ENCODE data around the gene MYL12B.

The MYL12B gene

DNA sequence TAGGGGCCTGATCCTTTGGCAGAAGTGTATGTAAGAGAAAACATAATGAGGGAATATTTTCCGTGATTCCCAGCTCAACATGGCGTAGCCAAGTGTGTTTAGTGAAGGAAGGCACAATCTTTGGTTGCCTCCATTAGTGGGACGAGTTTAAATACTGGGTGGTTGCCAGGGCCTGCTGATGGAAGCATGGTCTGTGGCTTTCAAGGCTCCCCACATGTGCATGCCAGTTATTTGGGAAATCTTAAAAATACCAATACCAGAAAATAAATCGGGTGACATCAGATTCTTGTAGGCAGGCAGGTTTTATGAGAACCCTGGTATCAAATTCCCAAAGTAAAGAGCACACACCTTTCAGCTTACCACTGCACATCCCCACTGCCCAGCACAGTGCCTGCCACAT, 7.2 kb upstream of the MYL12B start:
- H4K12ac ChIP-seq (ENCODE audit: low read depth, low read length): no peak overlapping the region
- H2BK12ac ChIP-seq (ENCODE audit: low read length): no peak overlapping the region
- no CpG with 5 or more reads among the region's 4 CpGs for WGBS (ENCODE audit: extremely low coverage, insufficient coverage, insufficient read length)
- no peak overlapping the region for H2AFZ ChIP-seq (ENCODE audit: insufficient read depth, low read length, poor library complexity)
- no peak overlapping the region for H3K4me3 ChIP-seq (ENCODE audit: low read depth, low read length)
- no peaks in the 10 kb centered on the region for H3K9me3 ChIP-seq (ENCODE audit: insufficient read depth, low read depth, low read length)
- no peak overlapping the region for H3K4me2 ChIP-seq (ENCODE audit: low read length)
- no peaks in the 10 kb centered on the region for H3K79me2 ChIP-seq (ENCODE audit: control insufficient read depth, insufficient read depth, low read length, poor library complexity)
- H4K8ac ChIP-seq (ENCODE audit: low read depth, low read length): no peak overlapping the region
- peaks cover 10 to 29% of the 10 kb centered on the region in 2 experiments for H3K36me3 ChIP-seq (ENCODE audit: control insufficient read depth in 1 of 2, insufficient read depth in 2 of 2, low read length in 2 of 2)
- H3K27me3 ChIP-seq (ENCODE audit: insufficient read depth, low read length): no peaks in the 10 kb centered on the region
- H3K14ac ChIP-seq (ENCODE audit: low read length): no peak overlapping the region
- no peak overlapping the region for H4K91ac ChIP-seq (ENCODE audit: low read depth, low read length)
- H3K18ac ChIP-seq (ENCODE audit: low read length): no peak overlapping the region
- H2AK5ac ChIP-seq (ENCODE audit: low read length): no peak overlapping the region
- H3K23ac ChIP-seq (ENCODE audit: low read length): no peak overlapping the region
- peaks cover 0 to 3% of the 10 kb centered on the region in 2 experiments for H3K4me1 ChIP-seq (ENCODE audit: control insufficient read depth in 1 of 2, insufficient read depth in 2 of 2, low read length in 2 of 2)
- H2BK5ac ChIP-seq (ENCODE audit: low read depth, low read length, poor library complexity): no peak overlapping the region
- no peak overlapping the region for H3K9ac ChIP-seq (ENCODE audit: low read length)
- no peak overlapping the region for H3K27ac ChIP-seq (ENCODE audit: low read depth, low read length)
- no peak overlapping the region for H2BK120ac ChIP-seq (ENCODE audit: insufficient read depth, low read length, poor library complexity)
- DNase-seq: no peak
- H3K79me1 ChIP-seq (ENCODE audit: low read length): no peaks in the 10 kb centered on the region
- H3K4ac ChIP-seq (ENCODE audit: low read depth, low read length): no peak overlapping the region

DNA sequence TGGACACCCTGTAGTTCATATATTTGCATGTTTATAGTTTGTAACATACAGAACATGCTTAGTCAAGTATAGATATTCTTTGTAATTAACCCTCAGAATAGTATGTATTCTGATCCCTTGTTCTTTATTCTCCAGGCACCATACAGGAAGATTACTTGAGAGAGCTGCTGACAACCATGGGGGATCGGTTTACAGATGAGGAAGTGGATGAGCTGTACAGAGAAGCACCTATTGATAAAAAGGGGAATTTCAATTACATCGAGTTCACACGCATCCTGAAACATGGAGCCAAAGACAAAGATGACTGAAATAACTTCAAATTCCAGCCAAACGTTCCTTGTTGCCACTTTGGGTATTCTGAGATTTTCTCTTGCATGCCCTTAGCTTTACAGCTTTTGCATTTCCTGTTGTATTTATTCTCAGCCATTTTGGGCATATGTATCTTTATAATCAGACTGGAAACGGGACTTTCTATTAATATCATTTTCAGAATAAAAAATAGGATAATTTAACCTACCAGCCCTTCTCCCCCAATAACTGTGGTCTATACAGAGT, 6.2 kb upstream of the MYL12B start:
- H3K9me3 ChIP-seq (ENCODE audit: insufficient read depth, low read depth, low read length): no peaks in the 10 kb centered on the region
- H4K8ac ChIP-seq (ENCODE audit: low read depth, low read length): no peak overlapping the region
- H3K27me3 ChIP-seq (ENCODE audit: insufficient read depth, low read length): no peaks in the 10 kb centered on the region
- H3K79me2 ChIP-seq (ENCODE audit: control insufficient read depth, insufficient read depth, low read length, poor library complexity): no peaks in the 10 kb centered on the region
- no peak for DNase-seq
- H2BK12ac ChIP-seq (ENCODE audit: low read length): no peak overlapping the region
- no peak overlapping the region for H3K4ac ChIP-seq (ENCODE audit: low read depth, low read length)
- no peak overlapping the region for H4K12ac ChIP-seq (ENCODE audit: low read depth, low read length)
- H3K23ac ChIP-seq (ENCODE audit: low read length): no peak overlapping the region
- H3K27ac ChIP-seq (ENCODE audit: low read depth, low read length): no peak overlapping the region
- H3K14ac ChIP-seq (ENCODE audit: low read length): no peak overlapping the region
- no peak overlapping the region for H2BK5ac ChIP-seq (ENCODE audit: low read depth, low read length, poor library complexity)
- H3K4me2 ChIP-seq (ENCODE audit: low read length): no peak overlapping the region
- WGBS (ENCODE audit: extremely low coverage, insufficient coverage, insufficient read length): no CpG with 5 or more reads among the region's 5 CpGs
- H3K9ac ChIP-seq (ENCODE audit: low read length): no peak overlapping the region
- peaks cover 10 to 29% of the 10 kb centered on the region in 2 experiments for H3K36me3 ChIP-seq (ENCODE audit: control insufficient read depth in 1 of 2, insufficient read depth in 2 of 2, low read length in 2 of 2)
- H4K91ac ChIP-seq (ENCODE audit: low read depth, low read length): no peak overlapping the region
- H2AK5ac ChIP-seq (ENCODE audit: low read length): no peak overlapping the region
- no peak overlapping the region for H2BK120ac ChIP-seq (ENCODE audit: insufficient read depth, low read length, poor library complexity)
- H3K4me1 ChIP-seq (ENCODE audit: control insufficient read depth in 1 of 2, insufficient read depth in 2 of 2, low read length in 2 of 2): peaks cover 0 to 3% of the 10 kb centered on the region in 2 experiments
- no peak overlapping the region for H2AFZ ChIP-seq (ENCODE audit: insufficient read depth, low read length, poor library complexity)
- H3K18ac ChIP-seq (ENCODE audit: low read length): no peak overlapping the region
- no peaks in the 10 kb centered on the region for H3K79me1 ChIP-seq (ENCODE audit: low read length)
- no peak overlapping the region for H3K4me3 ChIP-seq (ENCODE audit: low read depth, low read length)

GRCh38 chr18:3256693-3257626, 5.0 kb upstream of the MYL12B start:
- no peak overlapping the region for H3K9ac ChIP-seq (ENCODE audit: low read length)
- H2BK120ac ChIP-seq (ENCODE audit: insufficient read depth, low read length, poor library complexity): no peak overlapping the region
- DNase-seq: peak in 1 of 2 donors; percentile 43
- no peak overlapping the region for H3K14ac ChIP-seq (ENCODE audit: low read length)
- H2AFZ ChIP-seq (ENCODE audit: insufficient read depth, low read length, poor library complexity): no peak overlapping the region
- WGBS (ENCODE audit: extremely low coverage, insufficient coverage, insufficient read length): no CpG with 5 or more reads among the region's 5 CpGs
- no peak overlapping the region for H3K4ac ChIP-seq (ENCODE audit: low read depth, low read length)
- H3K36me3 ChIP-seq (ENCODE audit: control insufficient read depth in 1 of 2, insufficient read depth in 2 of 2, low read length in 2 of 2): peaks cover 10 to 29% of the 10 kb centered on the region in 2 experiments
- H3K4me1 ChIP-seq (ENCODE audit: control insufficient read depth in 1 of 2, insufficient read depth in 2 of 2, low read length in 2 of 2): peaks cover 0 to 3% of the 10 kb centered on the region in 2 experiments
- no peak overlapping the region for H2BK12ac ChIP-seq (ENCODE audit: low read length)
- no peak overlapping the region for H4K8ac ChIP-seq (ENCODE audit: low read depth, low read length)
- peaks cover 3% of the 10 kb centered on the region for H3K79me2 ChIP-seq (ENCODE audit: control insufficient read depth, insufficient read depth, low read length, poor library complexity)
- H3K79me1 ChIP-seq (ENCODE audit: low read length): peaks cover 9% of the 10 kb centered on the region
- H2BK5ac ChIP-seq (ENCODE audit: low read depth, low read length, poor library complexity): no peak overlapping the region
- H3K18ac ChIP-seq (ENCODE audit: low read length): no peak overlapping the region
- no peaks in the 10 kb centered on the region for H3K27me3 ChIP-seq (ENCODE audit: insufficient read depth, low read length)
- H3K9me3 ChIP-seq (ENCODE audit: insufficient read depth, low read depth, low read length): no peaks in the 10 kb centered on the region
- H4K91ac ChIP-seq (ENCODE audit: low read depth, low read length): no peak overlapping the region
- no peak overlapping the region for H3K4me2 ChIP-seq (ENCODE audit: low read length)
- no peak overlapping the region for H3K23ac ChIP-seq (ENCODE audit: low read length)
- H2AK5ac ChIP-seq (ENCODE audit: low read length): no peak overlapping the region
- no peak overlapping the region for H3K4me3 ChIP-seq (ENCODE audit: low read depth, low read length)
- H3K27ac ChIP-seq (ENCODE audit: low read depth, low read length): peak overlapping the region; percentile 17
- H4K12ac ChIP-seq (ENCODE audit: low read depth, low read length): no peak overlapping the region

DNA sequence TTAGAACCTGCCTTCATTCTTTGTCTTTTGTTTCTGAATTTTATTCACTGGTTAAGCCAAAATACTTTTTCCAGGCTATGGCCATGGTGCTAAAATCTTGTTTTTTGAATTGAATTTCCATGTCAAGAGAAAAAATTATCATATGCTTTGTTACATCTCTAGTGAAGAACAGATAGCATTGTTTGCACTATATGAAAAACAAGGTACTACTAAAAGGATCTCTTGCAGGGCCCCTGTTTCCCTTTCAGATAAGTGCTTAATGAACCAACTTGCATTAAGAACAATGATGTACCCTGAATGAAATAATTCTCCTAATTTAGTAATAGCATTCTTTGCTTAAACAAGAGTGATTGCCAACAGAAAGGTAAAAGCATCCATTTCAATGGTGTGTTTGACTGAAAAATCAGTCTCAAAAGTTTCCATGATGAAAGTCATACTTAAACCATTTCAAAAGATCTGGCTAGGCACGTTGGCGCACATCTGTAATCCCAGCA, 4.3 kb upstream of the MYL12B start:
- no peaks in the 10 kb centered on the region for H3K27me3 ChIP-seq (ENCODE audit: insufficient read depth, low read length)
- H3K4me1 ChIP-seq (ENCODE audit: control insufficient read depth in 1 of 2, insufficient read depth in 2 of 2, low read length in 2 of 2): peaks cover 0 to 3% of the 10 kb centered on the region in 2 experiments
- H2BK120ac ChIP-seq (ENCODE audit: insufficient read depth, low read length, poor library complexity): no peak overlapping the region
- peaks cover 10% of the 10 kb centered on the region for H3K79me2 ChIP-seq (ENCODE audit: control insufficient read depth, insufficient read depth, low read length, poor library complexity)
- H3K14ac ChIP-seq (ENCODE audit: low read length): no peak overlapping the region
- no peak overlapping the region for H3K9ac ChIP-seq (ENCODE audit: low read length)
- no peak overlapping the region for H3K23ac ChIP-seq (ENCODE audit: low read length)
- no peak overlapping the region for H4K8ac ChIP-seq (ENCODE audit: low read depth, low read length)
- H3K36me3 ChIP-seq (ENCODE audit: control insufficient read depth in 1 of 2, insufficient read depth in 2 of 2, low read length in 2 of 2): peaks cover 10 to 29% of the 10 kb centered on the region in 2 experiments
- H2BK12ac ChIP-seq (ENCODE audit: low read length): no peak overlapping the region
- H2AK5ac ChIP-seq (ENCODE audit: low read length): no peak overlapping the region
- no peak overlapping the region for H2AFZ ChIP-seq (ENCODE audit: insufficient read depth, low read length, poor library complexity)
- no peak overlapping the region for H2BK5ac ChIP-seq (ENCODE audit: low read depth, low read length, poor library complexity)
- H4K91ac ChIP-seq (ENCODE audit: low read depth, low read length): no peak overlapping the region
- DNase-seq: no peak
- H3K18ac ChIP-seq (ENCODE audit: low read length): no peak overlapping the region
- H3K9me3 ChIP-seq (ENCODE audit: insufficient read depth, low read depth, low read length): no peaks in the 10 kb centered on the region
- H3K4ac ChIP-seq (ENCODE audit: low read depth, low read length): no peak overlapping the region
- H3K79me1 ChIP-seq (ENCODE audit: low read length): peaks cover 16% of the 10 kb centered on the region
- no peak overlapping the region for H3K4me3 ChIP-seq (ENCODE audit: low read depth, low read length)
- H3K4me2 ChIP-seq (ENCODE audit: low read length): no peak overlapping the region
- H4K12ac ChIP-seq (ENCODE audit: low read depth, low read length): no peak overlapping the region
- no peak overlapping the region for H3K27ac ChIP-seq (ENCODE audit: low read depth, low read length)
- WGBS (ENCODE audit: extremely low coverage, insufficient coverage, insufficient read length): no CpG with 5 or more reads among the region's 2 CpGs
